BE2C (cell line): ENCODE results near the gene HLA-DMA.

Experiments
- DNase-seq: peaks from one replicate; pipeline ENCODE4 v3.0.0-alpha.2; 2020
- H3K27me3 ChIP-seq: fragments of 250-450 bp; sonication (Bioruptor Pico); 2 replicates; pipeline ENCODE4 v1.5.1; 2020; ENCODE audit warnings: mild to moderate bottlenecking
- H3K36me3 ChIP-seq: fragments of 250-450 bp; sonication (Bioruptor Pico); 2 replicates; pipeline ENCODE4 v1.5.1; 2020; ENCODE audit warnings: mild to moderate bottlenecking
- H3K4me1 ChIP-seq: fragments of 250-450 bp; sonication (Bioruptor Pico); 2 replicates; pipeline ENCODE4 v1.5.1; 2020
- H3K4me3 ChIP-seq: 2 replicates; pipeline ENCODE4 v1.5.1; 2011; ENCODE audit warnings: low read depth, low read length
- H3K9me3 ChIP-seq: fragments of 250-450 bp; sonication (Bioruptor Pico); 2 replicates; pipeline ENCODE4 v1.5.1; 2020
- TF ChIP-seq, protein P1 (sequence below): IDR thresholded peaks from 2 replicates; pipeline ENCODE4 v1.5.1; 2012; ENCODE audit warnings: mild to moderate bottlenecking, low read depth, low read length

The HLA-DMA gene

DNA sequence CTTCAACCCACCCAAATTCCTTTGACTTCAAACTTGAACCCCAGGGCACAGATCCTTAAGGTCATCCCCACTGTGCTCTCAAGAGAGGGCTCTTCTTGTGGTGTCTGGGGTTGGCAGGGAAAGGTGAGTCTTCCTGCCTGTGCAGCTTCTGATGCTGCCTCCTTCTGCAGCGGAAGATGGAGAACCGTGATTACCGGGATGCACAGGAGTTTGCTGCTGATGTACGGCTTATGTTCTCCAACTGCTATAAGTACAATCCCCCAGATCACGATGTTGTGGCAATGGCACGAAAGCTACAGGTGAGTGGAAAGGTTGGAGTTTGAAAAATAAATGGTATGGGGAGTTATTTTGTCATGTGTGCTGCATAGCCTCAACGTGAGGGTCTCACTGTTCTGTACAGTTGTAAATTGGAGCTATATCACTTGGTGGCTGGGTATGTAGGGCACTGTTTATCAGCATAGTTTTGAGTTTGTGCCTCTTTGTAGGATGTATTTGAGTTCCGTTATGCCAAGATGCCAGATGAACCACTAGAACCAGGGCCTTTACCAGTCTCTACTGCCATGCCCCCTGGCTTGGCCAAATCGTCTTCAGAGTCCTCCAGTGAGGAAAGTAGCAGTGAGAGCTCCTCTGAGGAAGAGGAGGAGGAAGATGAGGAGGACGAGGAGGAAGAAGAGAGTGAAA lies 24.5 kb upstream of the HLA-DMA start:
- no peaks in the 10 kb centered on the region for H3K9me3 ChIP-seq
- H3K4me3 ChIP-seq, result no peak overlapping the region
- H3K36me3 ChIP-seq, result peaks cover 100% of the 10 kb centered on the region
- H3K27me3 ChIP-seq, result no peaks in the 10 kb centered on the region
- H3K4me1 ChIP-seq, result no peaks in the 10 kb centered on the region
- DNase-seq, result no peak
- TF ChIP-seq, protein P1, sequence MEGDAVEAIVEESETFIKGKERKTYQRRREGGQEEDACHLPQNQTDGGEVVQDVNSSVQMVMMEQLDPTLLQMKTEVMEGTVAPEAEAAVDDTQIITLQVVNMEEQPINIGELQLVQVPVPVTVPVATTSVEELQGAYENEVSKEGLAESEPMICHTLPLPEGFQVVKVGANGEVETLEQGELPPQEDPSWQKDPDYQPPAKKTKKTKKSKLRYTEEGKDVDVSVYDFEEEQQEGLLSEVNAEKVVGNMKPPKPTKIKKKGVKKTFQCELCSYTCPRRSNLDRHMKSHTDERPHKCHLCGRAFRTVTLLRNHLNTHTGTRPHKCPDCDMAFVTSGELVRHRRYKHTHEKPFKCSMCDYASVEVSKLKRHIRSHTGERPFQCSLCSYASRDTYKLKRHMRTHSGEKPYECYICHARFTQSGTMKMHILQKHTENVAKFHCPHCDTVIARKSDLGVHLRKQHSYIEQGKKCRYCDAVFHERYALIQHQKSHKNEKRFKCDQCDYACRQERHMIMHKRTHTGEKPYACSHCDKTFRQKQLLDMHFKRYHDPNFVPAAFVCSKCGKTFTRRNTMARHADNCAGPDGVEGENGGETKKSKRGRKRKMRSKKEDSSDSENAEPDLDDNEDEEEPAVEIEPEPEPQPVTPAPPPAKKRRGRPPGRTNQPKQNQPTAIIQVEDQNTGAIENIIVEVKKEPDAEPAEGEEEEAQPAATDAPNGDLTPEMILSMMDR, result no peak

DNA sequence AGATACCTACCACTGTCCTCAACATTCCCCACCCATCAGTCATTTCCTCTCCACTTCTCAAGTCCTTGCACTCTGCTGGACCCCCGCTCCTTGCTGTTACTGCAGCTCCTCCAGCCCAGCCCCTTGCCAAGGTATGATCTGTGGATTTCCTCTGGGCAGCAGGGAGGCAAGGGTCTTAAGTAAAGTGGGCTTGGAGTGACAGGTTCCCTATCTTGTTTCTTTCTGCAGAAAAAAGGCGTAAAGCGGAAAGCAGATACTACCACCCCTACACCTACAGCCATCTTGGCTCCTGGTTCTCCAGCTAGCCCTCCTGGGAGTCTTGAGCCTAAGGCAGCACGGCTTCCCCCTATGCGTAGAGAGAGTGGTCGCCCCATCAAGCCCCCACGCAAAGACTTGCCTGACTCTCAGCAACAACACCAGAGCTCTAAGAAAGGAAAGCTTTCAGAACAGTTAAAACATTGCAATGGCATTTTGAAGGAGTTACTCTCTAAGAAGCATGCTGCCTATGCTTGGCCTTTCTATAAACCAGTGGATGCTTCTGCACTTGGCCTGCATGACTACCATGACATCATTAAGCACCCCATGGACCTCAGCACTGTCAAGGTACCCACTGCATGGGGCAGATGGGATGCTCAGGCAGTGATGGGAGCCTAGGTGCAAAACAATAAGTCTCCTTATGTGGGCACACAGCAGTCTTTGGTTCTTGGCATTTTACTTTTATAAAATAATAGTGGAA lies 23.6 kb upstream of the HLA-DMA start:
- Histone ChIP-seq H3K4me3 (no peak overlapping the region; the same call in 1 of the 2 replicates), H3K27me3 (no peaks in the 10 kb centered on the region), H3K4me1 (no peaks in the 10 kb centered on the region), H3K36me3 (peaks cover 95% of the 10 kb centered on the region), H3K9me3 (no peaks in the 10 kb centered on the region)
- TF ChIP-seq, protein P1, result no peak
- no peak for DNase-seq

DNA sequence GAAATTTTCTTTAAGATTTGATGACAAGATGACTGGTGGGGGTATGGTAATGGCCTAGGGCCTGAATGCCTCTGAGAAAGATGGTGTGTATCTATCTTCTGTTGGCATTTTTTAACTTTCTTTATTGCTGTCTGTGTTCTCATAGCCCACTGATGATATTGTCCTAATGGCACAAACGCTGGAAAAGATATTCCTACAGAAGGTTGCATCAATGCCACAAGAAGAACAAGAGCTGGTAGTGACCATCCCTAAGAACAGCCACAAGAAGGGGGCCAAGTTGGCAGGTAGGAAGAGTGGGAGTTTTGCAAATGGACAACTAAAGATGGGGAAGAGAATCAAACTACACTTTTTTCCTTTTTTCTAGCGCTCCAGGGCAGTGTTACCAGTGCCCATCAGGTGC lies 23.0 kb upstream of the HLA-DMA start:
- H3K9me3 ChIP-seq, result no peaks in the 10 kb centered on the region
- TF ChIP-seq, protein P1, result no peak
- H3K4me1 ChIP-seq, result no peaks in the 10 kb centered on the region
- peak overlapping the region; percentile 83; the same call in 1 of the 2 replicates for H3K4me3 ChIP-seq
- H3K27me3 ChIP-seq, result no peaks in the 10 kb centered on the region
- peaks cover 93% of the 10 kb centered on the region for H3K36me3 ChIP-seq
- no peak for DNase-seq

DNA sequence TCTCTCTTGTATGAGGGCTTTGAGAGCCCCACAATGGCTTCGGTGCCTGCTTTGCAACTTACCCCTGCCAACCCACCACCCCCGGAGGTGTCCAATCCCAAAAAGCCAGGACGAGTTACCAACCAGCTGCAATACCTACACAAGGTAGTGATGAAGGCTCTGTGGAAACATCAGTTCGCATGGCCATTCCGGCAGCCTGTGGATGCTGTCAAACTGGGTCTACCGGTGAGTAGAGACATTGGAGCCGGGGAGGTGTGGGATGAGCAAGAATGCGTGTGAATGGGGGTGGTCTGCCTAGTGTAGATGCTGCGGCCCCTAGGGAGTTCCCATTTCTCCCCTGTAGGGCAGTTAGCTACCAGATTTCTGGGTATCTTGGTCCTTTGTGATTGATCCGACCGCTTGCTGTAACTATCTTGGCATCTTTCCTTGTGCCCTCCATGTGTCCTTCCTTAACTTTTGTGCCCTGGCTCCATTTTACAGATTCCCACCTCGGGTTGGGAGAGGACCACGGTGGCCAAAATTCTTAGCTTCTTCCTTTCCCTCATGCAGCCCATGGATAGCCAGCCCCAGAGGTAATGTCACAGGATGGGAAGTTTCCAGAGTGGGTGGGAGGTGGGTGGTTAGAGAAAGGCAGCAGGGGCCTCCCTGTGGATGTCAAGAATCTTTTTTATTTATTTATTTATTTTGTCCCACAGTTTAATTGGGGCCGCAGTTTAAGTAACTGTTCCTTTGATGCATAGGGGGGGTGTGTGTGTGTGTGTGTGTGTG lies 21.8 kb upstream of the HLA-DMA start:
- TF ChIP-seq, protein P1, result no peak
- H3K4me1 ChIP-seq, result no peaks in the 10 kb centered on the region
- DNase-seq, result no peak
- peak overlapping the region; percentile 83 for H3K4me3 ChIP-seq
- H3K36me3 ChIP-seq, result peaks cover 86% of the 10 kb centered on the region
- H3K27me3 ChIP-seq, result no peaks in the 10 kb centered on the region
- H3K9me3 ChIP-seq, result no peaks in the 10 kb centered on the region

DNA sequence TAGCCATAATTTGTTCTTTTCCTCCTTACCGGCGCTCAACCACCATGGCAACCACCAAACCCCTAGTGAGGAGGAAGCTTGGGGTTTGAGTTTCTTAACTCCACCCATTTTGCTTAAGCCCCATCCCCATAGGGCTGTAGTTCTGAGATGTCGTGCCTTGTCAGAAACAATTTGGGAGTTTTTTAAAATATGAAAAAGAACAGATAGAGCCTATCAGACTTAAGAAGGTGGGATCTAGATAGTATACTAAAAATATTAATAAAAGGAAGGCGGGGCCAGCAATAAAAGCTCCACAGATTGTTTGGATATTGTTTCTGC lies 21.1 kb upstream of the HLA-DMA start:
- TF ChIP-seq, protein P1, result no peak
- Histone ChIP-seq H3K4me1 (no peaks in the 10 kb centered on the region), H3K27me3 (no peaks in the 10 kb centered on the region), H3K4me3 (peak overlapping the region; percentile 83), H3K9me3 (no peaks in the 10 kb centered on the region), H3K36me3 (peaks cover 84% of the 10 kb centered on the region)
- DNase-seq, result no peak
